Measurements from ENCODE around the gene MRPL2.

Gene MRPL2

DNA sequence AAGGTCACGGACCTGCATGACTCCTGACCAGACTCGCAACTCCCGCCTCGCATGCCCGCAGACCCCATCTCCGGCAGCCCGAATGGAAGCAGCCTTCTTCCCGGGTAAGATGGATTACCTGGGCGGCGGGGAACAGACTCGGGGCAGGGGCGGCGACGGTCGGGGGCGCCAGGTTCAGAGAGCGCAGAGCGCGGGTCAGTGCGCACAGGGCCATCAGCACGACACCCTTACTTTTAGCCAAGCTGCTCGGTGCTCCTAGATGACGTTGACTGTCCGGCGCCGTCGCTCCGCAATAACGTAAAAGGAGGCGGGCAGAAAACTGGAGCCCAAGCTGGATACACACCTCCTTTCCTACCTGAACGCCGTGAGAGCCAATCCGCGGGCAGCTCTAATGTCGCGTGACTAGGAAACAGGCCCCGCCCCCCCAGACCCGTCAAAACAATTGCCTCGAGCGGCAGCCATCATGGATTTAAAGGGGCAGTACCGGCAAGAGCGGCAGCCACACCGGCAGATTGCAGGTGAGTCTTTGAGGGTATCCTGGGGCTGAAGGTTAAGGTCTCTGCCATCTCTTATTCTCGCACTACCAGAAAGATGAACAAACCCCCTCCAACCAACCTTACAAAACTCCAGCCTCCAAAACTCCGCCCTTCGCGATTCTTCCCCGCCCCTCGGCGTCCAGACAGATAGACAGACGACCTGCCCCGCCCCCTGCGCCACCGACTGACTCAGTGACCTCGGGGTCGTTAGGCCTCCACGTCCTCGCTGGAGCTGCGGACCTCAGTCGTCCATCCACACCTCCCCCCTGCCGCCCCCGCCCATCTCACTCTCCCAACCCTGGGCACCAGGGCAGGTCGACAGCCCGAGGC, at the start of gene MRPL2, which contains the start of gene KLC4 (continued):
- TF ChIP-seq, protein P1, sequence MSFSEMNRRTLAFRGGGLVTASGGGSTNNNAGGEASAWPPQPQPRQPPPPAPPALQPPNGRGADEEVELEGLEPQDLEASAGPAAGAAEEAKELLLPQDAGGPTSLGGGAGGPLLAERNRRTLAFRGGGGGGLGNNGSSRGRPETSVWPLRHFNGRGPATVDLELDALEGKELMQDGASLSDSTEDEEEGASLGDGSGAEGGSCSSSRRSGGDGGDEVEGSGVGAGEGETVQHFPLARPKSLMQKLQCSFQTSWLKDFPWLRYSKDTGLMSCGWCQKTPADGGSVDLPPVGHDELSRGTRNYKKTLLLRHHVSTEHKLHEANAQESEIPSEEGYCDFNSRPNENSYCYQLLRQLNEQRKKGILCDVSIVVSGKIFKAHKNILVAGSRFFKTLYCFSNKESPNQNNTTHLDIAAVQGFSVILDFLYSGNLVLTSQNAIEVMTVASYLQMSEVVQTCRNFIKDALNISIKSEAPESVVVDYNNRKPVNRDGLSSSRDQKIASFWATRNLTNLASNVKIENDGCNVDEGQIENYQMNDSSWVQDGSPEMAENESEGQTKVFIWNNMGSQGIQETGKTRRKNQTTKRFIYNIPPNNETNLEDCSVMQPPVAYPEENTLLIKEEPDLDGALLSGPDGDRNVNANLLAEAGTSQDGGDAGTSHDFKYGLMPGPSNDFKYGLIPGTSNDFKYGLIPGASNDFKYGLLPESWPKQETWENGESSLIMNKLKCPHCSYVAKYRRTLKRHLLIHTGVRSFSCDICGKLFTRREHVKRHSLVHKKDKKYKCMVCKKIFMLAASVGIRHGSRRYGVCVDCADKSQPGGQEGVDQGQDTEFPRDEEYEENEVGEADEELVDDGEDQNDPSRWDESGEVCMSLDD (tag by site-specific recombination; IDR thresholded peaks at IDR 0.05): no peak
- no peak for TF ChIP-seq SCRT2 (tag by site-specific recombination; IDR thresholded peaks at IDR 0.05)
- TF ChIP-seq ZNF626 (tag by site-specific recombination; IDR thresholded peaks at IDR 0.05): no peak
- TF ChIP-seq SP7 (tag by site-specific recombination; IDR thresholded peaks at IDR 0.05): peak; percentile 8
- no peak for TF ChIP-seq SETDB1 (IDR thresholded peaks at IDR 0.05; ENCODE audit: insufficient read length, low read length)
- TF ChIP-seq ZNF155 (tag by site-specific recombination; IDR thresholded peaks at IDR 0.05): no peak
- 0 out of 2 replicates have a peak, but pooled peaks have one; percentile 11 for TF ChIP-seq ZNF561 (tag by site-specific recombination; IDR thresholded peaks at IDR 0.05; ENCODE audit: borderline replicate concordance)
- TF ChIP-seq ZNF248 (tag by site-specific recombination; IDR thresholded peaks at IDR 0.05): no peak
- no peak for TF ChIP-seq ZNF10 (tag by site-specific recombination; IDR thresholded peaks at IDR 0.05)
- no peak for TF ChIP-seq ZNF211 (tag by site-specific recombination; IDR thresholded peaks at IDR 0.05; ENCODE audit: low read depth)
- no peak for TF ChIP-seq ZNF514 (tag by site-specific recombination; IDR thresholded peaks at IDR 0.05)
- no peak for TF ChIP-seq ZNF114 (tag by site-specific recombination; IDR thresholded peaks at IDR 0.05)
- TF ChIP-seq ZNF701 (tag by site-specific recombination; IDR thresholded peaks at IDR 0.05): no peak
- peak; percentile 58 for TF ChIP-seq ZNF335 (tag by site-specific recombination; conservative IDR thresholded peaks at IDR 0.05)
- no peak for TF ChIP-seq RBAK (tag by site-specific recombination; IDR thresholded peaks at IDR 0.05)
- TF ChIP-seq ZNF274 (IDR thresholded peaks at IDR 0.05; ENCODE audit: low read length): no peak
- TF ChIP-seq ZNF274 (tag by site-specific recombination; IDR thresholded peaks at IDR 0.05; ENCODE audit: borderline replicate concordance): no peak
- TF ChIP-seq, protein P2, sequence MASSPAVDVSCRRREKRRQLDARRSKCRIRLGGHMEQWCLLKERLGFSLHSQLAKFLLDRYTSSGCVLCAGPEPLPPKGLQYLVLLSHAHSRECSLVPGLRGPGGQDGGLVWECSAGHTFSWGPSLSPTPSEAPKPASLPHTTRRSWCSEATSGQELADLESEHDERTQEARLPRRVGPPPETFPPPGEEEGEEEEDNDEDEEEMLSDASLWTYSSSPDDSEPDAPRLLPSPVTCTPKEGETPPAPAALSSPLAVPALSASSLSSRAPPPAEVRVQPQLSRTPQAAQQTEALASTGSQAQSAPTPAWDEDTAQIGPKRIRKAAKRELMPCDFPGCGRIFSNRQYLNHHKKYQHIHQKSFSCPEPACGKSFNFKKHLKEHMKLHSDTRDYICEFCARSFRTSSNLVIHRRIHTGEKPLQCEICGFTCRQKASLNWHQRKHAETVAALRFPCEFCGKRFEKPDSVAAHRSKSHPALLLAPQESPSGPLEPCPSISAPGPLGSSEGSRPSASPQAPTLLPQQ (tag by site-specific recombination; IDR thresholded peaks at IDR 0.05): peak; percentile 85
- TF ChIP-seq GLI4 (tag by site-specific recombination; IDR thresholded peaks at IDR 0.05): no peak
- TF ChIP-seq ZNF146 (tag by site-specific recombination; IDR thresholded peaks at IDR 0.05): no peak
- no peak for TF ChIP-seq ZNF133 (tag by site-specific recombination; IDR thresholded peaks at IDR 0.05)
- TF ChIP-seq ZNF600 (tag by site-specific recombination; IDR thresholded peaks at IDR 0.05): peak; percentile 34; the same call in 1 of the 2 replicates
- TF ChIP-seq REPIN1 (tag by site-specific recombination; IDR thresholded peaks at IDR 0.05; ENCODE audit: low read depth): no peak
- TF ChIP-seq ZNF548 (tag by site-specific recombination; IDR thresholded peaks at IDR 0.05): no peak
- no peak for TF ChIP-seq ZNF404 (tag by site-specific recombination; IDR thresholded peaks at IDR 0.05)
- TF ChIP-seq HOXA7 (CRISPR knock-in tag; IDR thresholded peaks at IDR 0.05; ENCODE audit: borderline replicate concordance): no peak
- TF ChIP-seq HOXC10 (CRISPR knock-in tag; IDR thresholded peaks at IDR 0.05): 0 out of 2 replicates have a peak, but pooled peaks have one; percentile 38
- peak; percentile 44; the same call in 1 of the 2 replicates for TF ChIP-seq ZEB2 (tag by site-specific recombination; IDR thresholded peaks at IDR 0.05)
- TF ChIP-seq, protein P3, sequence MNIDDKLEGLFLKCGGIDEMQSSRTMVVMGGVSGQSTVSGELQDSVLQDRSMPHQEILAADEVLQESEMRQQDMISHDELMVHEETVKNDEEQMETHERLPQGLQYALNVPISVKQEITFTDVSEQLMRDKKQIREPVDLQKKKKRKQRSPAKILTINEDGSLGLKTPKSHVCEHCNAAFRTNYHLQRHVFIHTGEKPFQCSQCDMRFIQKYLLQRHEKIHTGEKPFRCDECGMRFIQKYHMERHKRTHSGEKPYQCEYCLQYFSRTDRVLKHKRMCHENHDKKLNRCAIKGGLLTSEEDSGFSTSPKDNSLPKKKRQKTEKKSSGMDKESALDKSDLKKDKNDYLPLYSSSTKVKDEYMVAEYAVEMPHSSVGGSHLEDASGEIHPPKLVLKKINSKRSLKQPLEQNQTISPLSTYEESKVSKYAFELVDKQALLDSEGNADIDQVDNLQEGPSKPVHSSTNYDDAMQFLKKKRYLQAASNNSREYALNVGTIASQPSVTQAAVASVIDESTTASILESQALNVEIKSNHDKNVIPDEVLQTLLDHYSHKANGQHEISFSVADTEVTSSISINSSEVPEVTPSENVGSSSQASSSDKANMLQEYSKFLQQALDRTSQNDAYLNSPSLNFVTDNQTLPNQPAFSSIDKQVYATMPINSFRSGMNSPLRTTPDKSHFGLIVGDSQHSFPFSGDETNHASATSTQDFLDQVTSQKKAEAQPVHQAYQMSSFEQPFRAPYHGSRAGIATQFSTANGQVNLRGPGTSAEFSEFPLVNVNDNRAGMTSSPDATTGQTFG (tag by site-specific recombination; IDR thresholded peaks at IDR 0.05; ENCODE audit: borderline replicate concordance): no peak
- peak; percentile 49; the same call in 1 of the 2 replicates for TF ChIP-seq ZNF324 (tag by site-specific recombination; IDR thresholded peaks at IDR 0.05)
- no peak for TF ChIP-seq ZNF791 (tag by site-specific recombination; IDR thresholded peaks at IDR 0.05)
- TF ChIP-seq ZNF132 (tag by site-specific recombination; IDR thresholded peaks at IDR 0.05; ENCODE audit: borderline replicate concordance): no peak
- TF ChIP-seq ZNF571 (tag by site-specific recombination; IDR thresholded peaks at IDR 0.05): no peak
- no peak for TF ChIP-seq ZNF23 (tag by site-specific recombination; IDR thresholded peaks at IDR 0.05; ENCODE audit: borderline replicate concordance)

All from HEK293 (cell line).